Liver (tissue), 3 donors: ENCODE measurements around the gene EVI2A.
"Not testable (repeated sequence)": the region's sequence is repeated elsewhere in the genome, so short reads cannot be mapped to it uniquely, and the experiment has no call there.

Experiments
- GABPA ChIP-seq, 2 donors: IDR thresholded peaks in 1 of 2; conservative IDR thresholded peaks in 1 of 2; 2 replicates each; pipeline ENCODE4 v1.6.1; 2016; ENCODE audit warnings: antibody characterized with exemption in 2 of 2, mild to moderate bottlenecking in 1 of 2, moderate library complexity in 1 of 2
- JUND ChIP-seq, 2 donors: IDR thresholded peaks; 2 replicates each; pipeline ENCODE4 v1.6.1; 2016; ENCODE audit warnings: antibody characterized with exemption in 2 of 2
- RXRA ChIP-seq, 2 donors: IDR thresholded peaks; 2 replicates each; pipeline ENCODE4 v1.6.1; 2017 to 2018; ENCODE audit warnings: antibody characterized with exemption in 2 of 2, mild to moderate bottlenecking in 1 of 2
- SP1 ChIP-seq: IDR thresholded peaks from 2 replicates; pipeline ENCODE4 v1.6.1; 2018; ENCODE audit warnings: antibody characterized with exemption, mild to moderate bottlenecking
- TAF1 ChIP-seq: conservative IDR thresholded peaks from 2 replicates; pipeline ENCODE4 v1.6.1; 2016; ENCODE audit warnings: antibody characterized with exemption, mild to moderate bottlenecking
- YY1 ChIP-seq: IDR thresholded peaks from 2 replicates; pipeline ENCODE4 v1.6.1; 2016; ENCODE audit warnings: antibody characterized with exemption, mild to moderate bottlenecking
- TF ChIP-seq, protein P1 (sequence below): fragments of 150-350 bp; IDR thresholded peaks from 2 replicates; pipeline ENCODE4 v1.5.1; 2017; ENCODE audit warnings: improper control_type of control experiment, low read depth, low read length; ENCODE audit not compliant: missing input control
- TF ChIP-seq, protein P2 (sequence below): IDR thresholded peaks from 2 replicates; pipeline ENCODE4 v1.6.1; 2016; ENCODE audit warnings: antibody characterized with exemption
- TF ChIP-seq, protein P3 (sequence below): IDR thresholded peaks from 2 replicates; pipeline ENCODE4 v1.6.1; 2016; ENCODE audit warnings: antibody characterized with exemption, mild to moderate bottlenecking
- donor health status: healthy.
- donor health status: healthy.

DNA sequence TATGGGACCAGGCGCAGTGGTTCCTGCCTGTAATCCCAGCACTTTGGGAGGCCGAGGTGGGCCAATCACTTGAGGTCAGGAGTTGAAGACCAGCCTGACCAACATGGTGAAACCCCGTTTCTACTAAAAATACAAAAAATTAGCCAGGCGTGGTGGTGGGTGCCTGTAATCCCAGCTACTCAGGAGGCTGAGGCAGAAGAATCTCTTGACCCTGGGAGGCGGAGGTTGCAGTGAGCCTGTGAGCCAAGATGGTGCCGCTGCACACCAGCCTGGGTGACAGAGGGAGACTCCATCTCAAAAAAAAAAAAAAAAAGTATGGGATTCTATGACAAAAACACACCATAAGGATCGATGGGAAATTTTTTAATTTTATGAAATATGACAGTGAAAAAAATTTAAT is 9.2 kb downstream of the EVI2A start:
- TF ChIP-seq, protein P1, sequence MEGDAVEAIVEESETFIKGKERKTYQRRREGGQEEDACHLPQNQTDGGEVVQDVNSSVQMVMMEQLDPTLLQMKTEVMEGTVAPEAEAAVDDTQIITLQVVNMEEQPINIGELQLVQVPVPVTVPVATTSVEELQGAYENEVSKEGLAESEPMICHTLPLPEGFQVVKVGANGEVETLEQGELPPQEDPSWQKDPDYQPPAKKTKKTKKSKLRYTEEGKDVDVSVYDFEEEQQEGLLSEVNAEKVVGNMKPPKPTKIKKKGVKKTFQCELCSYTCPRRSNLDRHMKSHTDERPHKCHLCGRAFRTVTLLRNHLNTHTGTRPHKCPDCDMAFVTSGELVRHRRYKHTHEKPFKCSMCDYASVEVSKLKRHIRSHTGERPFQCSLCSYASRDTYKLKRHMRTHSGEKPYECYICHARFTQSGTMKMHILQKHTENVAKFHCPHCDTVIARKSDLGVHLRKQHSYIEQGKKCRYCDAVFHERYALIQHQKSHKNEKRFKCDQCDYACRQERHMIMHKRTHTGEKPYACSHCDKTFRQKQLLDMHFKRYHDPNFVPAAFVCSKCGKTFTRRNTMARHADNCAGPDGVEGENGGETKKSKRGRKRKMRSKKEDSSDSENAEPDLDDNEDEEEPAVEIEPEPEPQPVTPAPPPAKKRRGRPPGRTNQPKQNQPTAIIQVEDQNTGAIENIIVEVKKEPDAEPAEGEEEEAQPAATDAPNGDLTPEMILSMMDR = not testable (repeated sequence)
- TF ChIP-seq JUND (IDR thresholded peaks at IDR 0.05); TAF1; SP1; YY1; RXRA (IDR thresholded peaks at IDR 0.05); GABPA (IDR thresholded peaks at IDR 0.05 in 1 of 2, conservative IDR thresholded peaks at IDR 0.05 in 1 of 2): not testable (repeated sequence)
- TF ChIP-seq, protein P2, sequence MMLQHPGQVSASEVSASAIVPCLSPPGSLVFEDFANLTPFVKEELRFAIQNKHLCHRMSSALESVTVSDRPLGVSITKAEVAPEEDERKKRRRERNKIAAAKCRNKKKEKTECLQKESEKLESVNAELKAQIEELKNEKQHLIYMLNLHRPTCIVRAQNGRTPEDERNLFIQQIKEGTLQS = not testable (repeated sequence)
- TF ChIP-seq, protein P3, sequence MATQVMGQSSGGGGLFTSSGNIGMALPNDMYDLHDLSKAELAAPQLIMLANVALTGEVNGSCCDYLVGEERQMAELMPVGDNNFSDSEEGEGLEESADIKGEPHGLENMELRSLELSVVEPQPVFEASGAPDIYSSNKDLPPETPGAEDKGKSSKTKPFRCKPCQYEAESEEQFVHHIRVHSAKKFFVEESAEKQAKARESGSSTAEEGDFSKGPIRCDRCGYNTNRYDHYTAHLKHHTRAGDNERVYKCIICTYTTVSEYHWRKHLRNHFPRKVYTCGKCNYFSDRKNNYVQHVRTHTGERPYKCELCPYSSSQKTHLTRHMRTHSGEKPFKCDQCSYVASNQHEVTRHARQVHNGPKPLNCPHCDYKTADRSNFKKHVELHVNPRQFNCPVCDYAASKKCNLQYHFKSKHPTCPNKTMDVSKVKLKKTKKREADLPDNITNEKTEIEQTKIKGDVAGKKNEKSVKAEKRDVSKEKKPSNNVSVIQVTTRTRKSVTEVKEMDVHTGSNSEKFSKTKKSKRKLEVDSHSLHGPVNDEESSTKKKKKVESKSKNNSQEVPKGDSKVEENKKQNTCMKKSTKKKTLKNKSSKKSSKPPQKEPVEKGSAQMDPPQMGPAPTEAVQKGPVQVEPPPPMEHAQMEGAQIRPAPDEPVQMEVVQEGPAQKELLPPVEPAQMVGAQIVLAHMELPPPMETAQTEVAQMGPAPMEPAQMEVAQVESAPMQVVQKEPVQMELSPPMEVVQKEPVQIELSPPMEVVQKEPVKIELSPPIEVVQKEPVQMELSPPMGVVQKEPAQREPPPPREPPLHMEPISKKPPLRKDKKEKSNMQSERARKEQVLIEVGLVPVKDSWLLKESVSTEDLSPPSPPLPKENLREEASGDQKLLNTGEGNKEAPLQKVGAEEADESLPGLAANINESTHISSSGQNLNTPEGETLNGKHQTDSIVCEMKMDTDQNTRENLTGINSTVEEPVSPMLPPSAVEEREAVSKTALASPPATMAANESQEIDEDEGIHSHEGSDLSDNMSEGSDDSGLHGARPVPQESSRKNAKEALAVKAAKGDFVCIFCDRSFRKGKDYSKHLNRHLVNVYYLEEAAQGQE = not testable (repeated sequence)
